IMR-90 (cell line): ENCODE results near the gene NEK11. TPM values are rescaled to one million over a fixed set of nuclear protein-coding genes. Genes with fewer than 3 reads are reported as not detected.
"Not testable (repeated sequence)": the region's sequence is repeated elsewhere in the genome, so short reads cannot be mapped to it uniquely, and the experiment has no call there.

Experiments used
- ATAC-seq: fragments of 200-7000 bp; cut with Tn5 transposase; 2 replicates; pipeline ENCODE4 v1.9.1; 2020; ENCODE audit warnings: low read depth, mild to moderate bottlenecking, moderate library complexity
- BruUV-seq: library from RNA; stranded (reverse); fragments of 400-500 nt; replicated peaks from 2 replicates; lab custom pipeline; 2021; lab: Mats Ljungman, UMichigan
- CTCF ChIA-PET: fragments of 300-600 bp; formaldehyde crosslinking; extraction: SDS; loops from one replicate; lab custom pipeline; 2021; ENCODE audit warnings: antibody characterized with exemption; lab: Yijun Ruan, JAX
- POLR2A ChIA-PET: fragments of 300-600 bp; sonication (Branson Sonifier 250); formaldehyde crosslinking; loops from one replicate; lab custom pipeline; 2022; ENCODE audit warnings: antibody characterized with exemption; ENCODE audit not compliant: unreplicated experiment; lab: Charles Lee
- DNase-seq: peaks from one replicate; pipeline ENCODE4 v3.0.0; 2013
- H2AFZ ChIP-seq: replicated peaks from 2 replicates; pipeline ENCODE3; 2013; ENCODE audit warnings: low read length, mild to moderate bottlenecking; ENCODE audit not compliant: poor library complexity
- H2AK5ac ChIP-seq: 2 replicates; pipeline ENCODE4 v1.6.1; 2013; ENCODE audit warnings: low read depth, low read length, inconsistent platforms
- H2AK9ac ChIP-seq: replicated peaks from 2 replicates; pipeline ENCODE3; 2013; ENCODE audit warnings: mild to moderate bottlenecking, low read depth, low read length, moderate library complexity; ENCODE audit not compliant: poor library complexity
- H2BK120ac ChIP-seq: 2 replicates; pipeline ENCODE4 v1.6.1; 2013; ENCODE audit warnings: low read depth, low read length, inconsistent platforms
- H2BK15ac ChIP-seq: 3 replicates; pipeline ENCODE4 v1.6.1; 2013; ENCODE audit warnings: low read depth, low read length, inconsistent platforms
- H2BK20ac ChIP-seq: 2 replicates; pipeline ENCODE4 v1.6.1; 2013; ENCODE audit warnings: low read depth, mild to moderate bottlenecking, inconsistent platforms, low read length, moderate library complexity
- H2BK5ac ChIP-seq: 2 replicates; pipeline ENCODE4 v1.6.1; 2013; ENCODE audit warnings: mild to moderate bottlenecking, low read depth, low read length, inconsistent platforms; ENCODE audit not compliant: poor library complexity, severe bottlenecking
- H3K14ac ChIP-seq: replicated peaks from 2 replicates; pipeline ENCODE4 v1.6.1; 2013; ENCODE audit warnings: low read depth, low read length, inconsistent platforms
- H3K18ac ChIP-seq: 2 replicates; pipeline ENCODE4 v1.6.1; 2013; ENCODE audit warnings: low read depth, low read length, control low read depth
- H3K23ac ChIP-seq: 2 replicates; pipeline ENCODE4 v1.6.1; 2013; ENCODE audit warnings: low read depth, low read length, inconsistent platforms
- H3K27ac ChIP-seq: 2 replicates; pipeline ENCODE4 v1.5.1; 2013; ENCODE audit warnings: mild to moderate bottlenecking, control low read depth, low read length; ENCODE audit not compliant: insufficient read depth
- H3K27me3 ChIP-seq: 2 replicates; pipeline ENCODE4 v1.6.1; 2013; ENCODE audit warnings: low read length; ENCODE audit not compliant: control insufficient read depth, insufficient read depth
- H3K36me3 ChIP-seq: 2 replicates; pipeline ENCODE4 v1.6.1; 2013; ENCODE audit warnings: low read length, mixed read lengths; ENCODE audit not compliant: control insufficient read depth, insufficient read depth
- H3K4ac ChIP-seq: 2 replicates; pipeline ENCODE4 v1.6.1; 2013; ENCODE audit warnings: low read depth, low read length, inconsistent platforms
- H3K4me1 ChIP-seq: 2 replicates; pipeline ENCODE4 v1.6.1; 2013; ENCODE audit warnings: low read length, mixed read lengths; ENCODE audit not compliant: control insufficient read depth, insufficient read depth
- H3K4me2 ChIP-seq: 2 replicates; pipeline ENCODE4 v1.6.1; 2013; ENCODE audit warnings: low read depth, mild to moderate bottlenecking, control low read depth, low read length, moderate library complexity
- H3K4me3 ChIP-seq: 2 replicates; pipeline ENCODE4 v1.5.1; 2013; ENCODE audit warnings: low read depth, mild to moderate bottlenecking, control low read depth, low read length, moderate library complexity; ENCODE audit not compliant: insufficient read depth
- H3K56ac ChIP-seq: 2 replicates; pipeline ENCODE4 v1.6.1; 2013; ENCODE audit warnings: low read length, inconsistent platforms; ENCODE audit not compliant: insufficient read depth; ENCODE audit errors: extremely low read depth
- H3K79me1 ChIP-seq, 2 experiments: 2 replicates each; pipeline ENCODE4 v1.6.1; 2013; ENCODE audit warnings: low read length in 2 of 2, inconsistent platforms in 1 of 2, low read depth in 1 of 2
- H3K9ac ChIP-seq: 2 replicates; pipeline ENCODE4 v1.6.1; 2013; ENCODE audit warnings: low read depth, low read length, control low read depth
- H3K9me1 ChIP-seq: 2 replicates; pipeline ENCODE4 v1.6.1; 2013; ENCODE audit warnings: low read length, inconsistent platforms; ENCODE audit not compliant: insufficient read depth
- H3K9me3 ChIP-seq: 2 replicates; pipeline ENCODE4 v1.6.1; 2013; ENCODE audit warnings: low read length; ENCODE audit not compliant: control insufficient read depth, insufficient read depth
- H4K20me1 ChIP-seq: 2 replicates; pipeline ENCODE4 v1.6.1; 2013; ENCODE audit warnings: low read length, inconsistent platforms; ENCODE audit not compliant: insufficient read depth
- H4K5ac ChIP-seq: 2 replicates; pipeline ENCODE4 v1.6.1; 2013; ENCODE audit warnings: mild to moderate bottlenecking, low read depth, low read length, control low read depth
- H4K8ac ChIP-seq, 2 experiments: 2 replicates each; pipeline ENCODE4 v1.6.1; 2013; ENCODE audit warnings: low read depth in 2 of 2, low read length in 2 of 2, control low read depth in 1 of 2, inconsistent platforms in 1 of 2
- H4K91ac ChIP-seq: 2 replicates; pipeline ENCODE4 v1.6.1; 2013; ENCODE audit warnings: low read depth, low read length, inconsistent platforms; ENCODE audit not compliant: insufficient read depth
- WGBS, 2 experiments: methylation state at CpG; one replicate each; pipeline versions ENCODE4 v1.1.5 to v1.1.7; 2013; ENCODE audit warnings: missing lambda C conversion rate in 2 of 2; ENCODE audit not compliant: insufficient read length in 1 of 2; ENCODE audit errors: extremely low coverage in 2 of 2; 5-methylcytosine and 5-hydroxymethylcytosine counted together
- dilution Hi-C: fragments of 300-500 bp; cut with HindIII; formaldehyde crosslinking; loops from one replicate; pipeline ENCODE4 v1.14.3; 2018; ENCODE audit warnings: low sequenced_read_pairs; ENCODE audit not compliant: unreplicated experiment
- in situ Hi-C: fragments of 300-500 bp; cut with MboI; formaldehyde crosslinking; loops from 3 replicates; pipeline ENCODE4 v1.14.3; 2019; ENCODE audit warnings: low sequenced_read_pairs, inconsistent platforms, mixed read lengths
- intact Hi-C: fragments of 100-400 bp; cut with micrococcal nuclease; formaldehyde crosslinking; loops from 2 replicates; pipeline ENCODE4 v1.10.0; 2022
- polyA plus RNA-seq, 3 experiments: library from polyadenylated mRNA; depleted of rRNA; stranded (reverse); fragments of >200 nt; gene quantifications; 2 replicates each; pipeline ENCODE4 v1.2.3, GENCODE V29; 2012; ENCODE audit warnings: low replicate concordance in 1 of 3
- total RNA-seq: library from RNA; depleted of rRNA; stranded (reverse); fragments of >200 nt; gene quantifications from 2 replicates; pipeline ENCODE4 v1.2.3, GENCODE V29; 2012

NEK11 gene
- total and polyA plus RNA-seq, 2 of the 4 experiments (the other 2 are of a cell fraction), result 1.1 to 1.6 TPM

DNA sequence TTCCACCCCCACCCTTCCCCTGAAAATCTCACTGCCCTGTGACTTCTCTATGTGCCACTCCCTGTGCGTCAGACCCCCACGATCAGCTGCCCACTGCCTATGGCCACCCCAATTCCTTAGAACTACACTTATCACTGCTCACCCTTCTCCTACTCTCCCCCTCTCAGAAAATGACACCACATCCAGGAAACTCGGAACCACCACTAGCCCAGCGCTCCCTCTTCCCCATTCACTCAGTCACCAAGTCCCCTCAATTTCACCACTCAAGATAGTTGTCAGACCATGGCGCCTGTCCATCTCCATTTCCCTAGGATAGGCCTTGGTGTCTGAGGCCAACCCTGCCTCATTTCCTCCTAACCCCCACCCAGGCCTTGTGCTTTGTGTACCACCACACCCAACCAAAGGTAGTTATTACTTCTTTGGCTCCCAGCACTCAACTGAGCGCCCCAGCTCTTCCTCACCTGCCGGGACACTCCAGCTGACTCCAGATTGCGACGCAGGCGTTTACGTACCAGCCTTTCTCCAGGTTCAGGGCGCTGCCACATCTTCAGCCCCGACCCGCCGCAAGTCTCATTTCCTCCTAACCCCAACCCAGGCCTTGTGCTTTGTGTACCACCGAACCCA, 354.3 kb downstream of the NEK11 start:
- Histone ChIP-seq H3K27ac (peak overlapping the region; percentile 41), H4K91ac (peak overlapping the region; percentile 79), H2AK5ac (peak overlapping the region; percentile 34; the same call in 1 of the 2 replicates), H3K14ac (peak overlapping the region; percentile 95), H4K5ac (peak overlapping the region; percentile 24), H3K79me1 (peaks cover 19 to 41% of the 10 kb centered on the region in 2 experiments), H3K4me2 (peak overlapping the region; percentile 94), H2BK5ac (peak overlapping the region; percentile 10), H2AFZ (peak overlapping the region; percentile 97), H3K23ac (peak overlapping the region; percentile 56), H3K4me3 (peak overlapping the region; percentile 65), H3K4ac (peak overlapping the region; percentile 86), H3K18ac (peak overlapping the region; percentile 42; the same call in 1 of the 2 replicates), H4K8ac (peak overlapping the region; percentile 75 to 96; a peak in 3 of 4 replicates), H3K9ac (peak overlapping the region; percentile 66), H2AK9ac (peak overlapping the region; percentile 77), H2BK120ac (peak overlapping the region; percentile 41; the same call in 1 of the 2 replicates)
- H3K4me1 ChIP-seq, H3K36me3 ChIP-seq, H3K9me1 ChIP-seq, H2BK15ac ChIP-seq, H3K27me3 ChIP-seq, in situ Hi-C loops, H4K20me1 ChIP-seq, BruUV-seq, H3K56ac ChIP-seq, DNase-seq, dilution Hi-C loops, H3K9me3 ChIP-seq, H2BK20ac ChIP-seq: not testable (repeated sequence)
- ChIA-PET CTCF (interaction anchor here (0.6 to 1.4 kb wide), 3 partner anchors 22 to 347 kb away, joined by 3 read pairs; no protein-coding TSS in a partner anchor), POLR2A (interaction anchor here (0.6 kb wide), 1 partner anchor 56 kb away, joined by 4 read pairs; no protein-coding TSS in a partner anchor)
- intact Hi-C loops, result loop anchor here (5.0 kb wide), 2 partner anchors 121 to 489 kb away; partner anchors contain the start of genes ATP2C1 and MRPL3
- peak; percentile 1; the same call in 1 of the 2 replicates for ATAC-seq
- 6% methylated on average over 14 of the region's 16 CpGs; no CpG with 5 or more reads in 1 of the 2 experiments for WGBS, 2 experiments
